Neural cell (in vitro differentiated cells): ENCODE data around the gene INO80E.

Source experiments
- EP300 ChIP-seq: fragments of 450-650 bp; conservative IDR thresholded peaks from 2 replicates; pipeline ENCODE4 v1.6.1; 2014; ENCODE audit warnings: antibody characterized with exemption, mild to moderate bottlenecking, moderate library complexity; ENCODE audit not compliant: poor library complexity, severe bottlenecking
- POLR2AphosphoS5 ChIP-seq: IDR thresholded peaks from 2 replicates; pipeline ENCODE4 v1.6.1; 2012
- TF ChIP-seq, protein P1 (sequence below): fragments of 450-650 bp; IDR thresholded peaks from 2 replicates; pipeline ENCODE4 v1.5.1; 2014; ENCODE audit warnings: antibody characterized with exemption, mild to moderate bottlenecking, moderate library complexity; ENCODE audit not compliant: poor library complexity, severe bottlenecking

DNA sequence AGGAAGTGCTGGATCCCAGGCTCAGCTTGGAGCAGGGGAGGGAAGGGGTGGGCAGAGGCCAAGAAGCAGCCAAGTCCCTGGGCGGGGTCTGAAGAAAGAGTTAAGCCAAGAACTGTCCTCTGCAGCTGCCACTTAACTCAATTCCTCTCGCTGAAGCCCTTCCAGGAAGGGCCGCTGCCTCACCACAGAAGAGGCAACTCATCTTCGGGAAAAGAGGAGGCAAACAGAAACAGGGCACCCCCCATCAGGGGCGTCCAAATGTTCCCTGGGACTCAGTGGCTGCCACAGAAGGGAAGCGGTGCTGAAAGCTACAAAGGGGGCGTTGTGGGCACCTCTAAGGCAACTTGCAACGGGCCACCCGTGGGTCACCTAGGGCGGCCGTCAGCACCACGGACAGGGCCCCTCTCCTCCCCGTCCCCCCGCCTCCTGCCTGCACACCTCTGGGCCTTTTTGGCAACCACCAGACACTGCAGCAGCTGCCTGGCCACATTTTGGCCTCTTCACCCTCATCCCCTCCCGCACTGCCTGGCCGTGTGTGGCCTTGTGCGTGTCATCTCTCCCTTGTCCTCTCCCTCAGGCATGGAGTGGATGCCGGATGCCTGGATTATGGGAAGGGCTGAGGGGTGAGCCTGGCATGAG, 32.5 kb downstream of the INO80E start:
- no peak for TF ChIP-seq EP300
- TF ChIP-seq, protein P1, sequence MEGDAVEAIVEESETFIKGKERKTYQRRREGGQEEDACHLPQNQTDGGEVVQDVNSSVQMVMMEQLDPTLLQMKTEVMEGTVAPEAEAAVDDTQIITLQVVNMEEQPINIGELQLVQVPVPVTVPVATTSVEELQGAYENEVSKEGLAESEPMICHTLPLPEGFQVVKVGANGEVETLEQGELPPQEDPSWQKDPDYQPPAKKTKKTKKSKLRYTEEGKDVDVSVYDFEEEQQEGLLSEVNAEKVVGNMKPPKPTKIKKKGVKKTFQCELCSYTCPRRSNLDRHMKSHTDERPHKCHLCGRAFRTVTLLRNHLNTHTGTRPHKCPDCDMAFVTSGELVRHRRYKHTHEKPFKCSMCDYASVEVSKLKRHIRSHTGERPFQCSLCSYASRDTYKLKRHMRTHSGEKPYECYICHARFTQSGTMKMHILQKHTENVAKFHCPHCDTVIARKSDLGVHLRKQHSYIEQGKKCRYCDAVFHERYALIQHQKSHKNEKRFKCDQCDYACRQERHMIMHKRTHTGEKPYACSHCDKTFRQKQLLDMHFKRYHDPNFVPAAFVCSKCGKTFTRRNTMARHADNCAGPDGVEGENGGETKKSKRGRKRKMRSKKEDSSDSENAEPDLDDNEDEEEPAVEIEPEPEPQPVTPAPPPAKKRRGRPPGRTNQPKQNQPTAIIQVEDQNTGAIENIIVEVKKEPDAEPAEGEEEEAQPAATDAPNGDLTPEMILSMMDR: no peak
- TF ChIP-seq POLR2AphosphoS5: no peak
